PC-3 (cell line): Measurements from ENCODE around the gene MDFIC2.

ENCODE experiments used
- CTCF ChIP-seq: fragments of 300-600 bp; sonication (generic); conservative IDR thresholded peaks from 2 replicates; pipeline ENCODE4 v1.5.1; 2017; ENCODE audit warnings: antibody characterized with exemption, low read depth, mild to moderate bottlenecking, low read length
- EZH2 ChIP-seq: fragments of 300-600 bp; sonication (generic); IDR thresholded peaks from one replicate; pipeline ENCODE4 v1.6.1; 2017; ENCODE audit warnings: antibody characterized with exemption, mild to moderate bottlenecking, low read length; ENCODE audit not compliant: unreplicated experiment

GRCh38 chr3:70248856-70249255 lies 63.6 kb downstream of the MDFIC2 start:
- TF ChIP-seq CTCF (no peak), EZH2 (no peak)
